GM21381 (cell line): ENCODE results near the gene GABRA5.

Experiments
- ATAC-seq: cut with Tn5 transposase; IDR thresholded peaks from one replicate; pipeline ENCODE4 v1.9.1; 2021; ENCODE audit warnings: mild to moderate bottlenecking, moderate library complexity; ENCODE audit not compliant: unreplicated experiment

GABRA5 gene

GRCh38 chr15:26985050-26985449 is 118.2 kb downstream of the GABRA5 start:
- ATAC-seq = no peak

GRCh38 chr15:26996250-26996649 is 129.4 kb downstream of the GABRA5 start:
- no peak for ATAC-seq
